SK-N-SH (cell line): ENCODE measurements around the gene UBAC2. TPM values are rescaled to one million over a fixed set of nuclear protein-coding genes. Genes with fewer than 3 reads are reported as not detected.

Source experiments
- CTCF ChIA-PET: fragments of 300-600, 350-600 bp; formaldehyde crosslinking; extraction: SDS; loops from one replicate; lab custom pipeline; 2021; lab: Yijun Ruan, JAX
- POLR2A ChIA-PET: fragments of 350-600 bp; sonication (Branson Sonifier 250); formaldehyde crosslinking; extraction: SDS; loops from one replicate; lab custom pipeline; 2020; ENCODE audit warnings: antibody characterized with exemption, inconsistent platforms; lab: Yijun Ruan, JAX
- DNase-seq: peaks from one replicate; pipeline ENCODE4 v3.0.0; 2012
- H2AFZ ChIP-seq: fragments of 200-600 bp; sonication (generic); 2 replicates; pipeline ENCODE4 v1.8.1; 2016; ENCODE audit warnings: antibody characterized with exemption, mild to moderate bottlenecking, low read depth
- H3F3A ChIP-seq: fragments of 200-600 bp; sonication (generic); replicated peaks from 2 replicates; pipeline ENCODE3; 2016; ENCODE audit warnings: antibody characterized with exemption, mild to moderate bottlenecking; ENCODE audit not compliant: insufficient read depth
- H3K27ac ChIP-seq, 2 experiments: fragments of 200-500 bp in 1 of 2; fragments of 200-600 bp in 1 of 2; sonication (Bioruptor generic) in 1 of 2; sonication (generic), shearing (Covaris generic) in 1 of 2; 2 replicates each; pipeline versions ENCODE4 v1.5.1 to v1.6.1; 2014 to 2016; ENCODE audit warnings: low read depth in 2 of 2, inconsistent platforms in 1 of 2, low read length in 1 of 2, mild to moderate bottlenecking in 1 of 2, mixed read lengths in 1 of 2
- H3K27me3 ChIP-seq: fragments of 200-600 bp; sonication (generic), shearing (Covaris generic); 2 replicates; pipeline ENCODE4 v1.6.1; 2016; ENCODE audit warnings: mixed run types; ENCODE audit not compliant: insufficient read depth
- H3K36me3 ChIP-seq, 2 experiments: fragments of 200-500 bp in 1 of 2; fragments of 200-600 bp in 1 of 2; sonication (Bioruptor generic) in 1 of 2; sonication (generic) in 1 of 2; replicated peaks in 1 of 2; 2 replicates each; pipeline versions ENCODE3 to v1.5.1; 2014 to 2016; ENCODE audit warnings: low read length in 1 of 2, mild to moderate bottlenecking in 1 of 2; ENCODE audit not compliant: insufficient read depth in 2 of 2, control insufficient read depth in 1 of 2
- H3K4me1 ChIP-seq, 2 experiments: fragments of 200-500 bp in 1 of 2; fragments of 200-600 bp in 1 of 2; sonication (Bioruptor generic) in 1 of 2; sonication (generic), shearing (Covaris generic) in 1 of 2; 2 replicates each; pipeline versions ENCODE4 v1.5.1 to v1.6.1; 2014 to 2016; ENCODE audit warnings: low read depth in 1 of 2, low read length in 1 of 2, mixed run types in 1 of 2; ENCODE audit not compliant: insufficient read depth in 2 of 2, control insufficient read depth in 1 of 2
- H3K4me2 ChIP-seq: fragments of 200-600 bp; sonication (generic), shearing (Covaris generic); 2 replicates; pipeline ENCODE4 v1.6.1; 2017; ENCODE audit warnings: mixed run types
- H3K4me3 ChIP-seq, 2 experiments: fragments of 200-500 bp in 1 of 2; fragments of 200-600 bp in 1 of 2; sonication (Bioruptor generic) in 1 of 2; sonication (generic), shearing (Covaris generic) in 1 of 2; 2 replicates each; pipeline versions ENCODE4 v1.5.1 to v1.8.1; 2014 to 2016; ENCODE audit warnings: low read depth in 2 of 2, inconsistent platforms in 1 of 2, low read length in 1 of 2, mild to moderate bottlenecking in 1 of 2, mixed read lengths in 1 of 2, moderate library complexity in 1 of 2
- H3K79me2 ChIP-seq: fragments of 200-600 bp; sonication (generic); 2 replicates; pipeline ENCODE4 v1.8.1; 2017; ENCODE audit warnings: mild to moderate bottlenecking; ENCODE audit not compliant: insufficient read depth
- H3K9ac ChIP-seq: fragments of 200-600 bp; sonication (generic); 2 replicates; pipeline ENCODE4 v1.6.1; 2017; ENCODE audit warnings: mixed run types
- H3K9me2 ChIP-seq: fragments of 200-600 bp; sonication (generic); 2 replicates; pipeline ENCODE4 v1.6.1; 2017; ENCODE audit warnings: mixed run types
- H3K9me3 ChIP-seq: fragments of 200-600 bp; sonication (generic); 2 replicates; pipeline ENCODE4 v1.6.1; 2017; ENCODE audit warnings: mixed run types, mild to moderate bottlenecking, moderate library complexity
- H4K20me1 ChIP-seq: fragments of 200-600 bp; sonication (generic); 2 replicates; pipeline ENCODE4 v1.6.1; 2017; ENCODE audit warnings: mild to moderate bottlenecking, mixed run types; ENCODE audit not compliant: insufficient read depth
- CHD2 ChIP-seq: fragments of 150-350 bp; IDR thresholded peaks from 2 replicates; pipeline ENCODE4 v1.6.1; 2018; ENCODE audit warnings: low read length; ENCODE audit not compliant: partially characterized antibody
- ELF1 ChIP-seq: IDR thresholded peaks from 2 replicates; pipeline ENCODE4 v1.4.0; 2012
- EZH2phosphoT487 ChIP-seq: fragments of 200-600 bp; sonication (generic); IDR thresholded peaks from 2 replicates; pipeline ENCODE4 v1.6.1; 2017; ENCODE audit warnings: low read depth, mixed run types, mild to moderate bottlenecking, antibody characterized with exemption, moderate library complexity, borderline replicate concordance
- GABPA ChIP-seq: IDR thresholded peaks from 2 replicates; pipeline ENCODE4 v1.4.0; 2012; ENCODE audit warnings: low read depth, mild to moderate bottlenecking
- MEF2A ChIP-seq: IDR thresholded peaks from 2 replicates; pipeline ENCODE4 v1.4.0; 2012; ENCODE audit warnings: low read depth, borderline replicate concordance
- MXI1 ChIP-seq: IDR thresholded peaks from 2 replicates; pipeline ENCODE4 v1.6.1; 2012; ENCODE audit warnings: mild to moderate bottlenecking, low read depth, low read length, improper control_type of control experiment
- NRF1 ChIP-seq: IDR thresholded peaks from 2 replicates; pipeline ENCODE4 v1.6.1; 2012; ENCODE audit warnings: low read depth, mild to moderate bottlenecking, low read length
- POLR2AphosphoS5 ChIP-seq: IDR thresholded peaks from 2 replicates; pipeline ENCODE4 v1.6.1; 2012; ENCODE audit warnings: low read depth, low read length
- REST ChIP-seq: IDR thresholded peaks from 2 replicates; pipeline ENCODE4 v1.6.1; 2012; ENCODE audit warnings: mild to moderate bottlenecking, low read depth, low read length, moderate library complexity
- RXRA ChIP-seq: IDR thresholded peaks from 2 replicates; pipeline ENCODE4 v1.4.0; 2012; ENCODE audit warnings: low read depth, mild to moderate bottlenecking, borderline replicate concordance
- SIN3A ChIP-seq: IDR thresholded peaks from 2 replicates; pipeline ENCODE4 v1.6.1; 2012; ENCODE audit warnings: low read depth, mild to moderate bottlenecking, low read length, moderate library complexity, borderline replicate concordance
- TAF1 ChIP-seq: IDR thresholded peaks from 2 replicates; pipeline ENCODE4 v1.6.1; 2012; ENCODE audit warnings: low read depth, mild to moderate bottlenecking, low read length, moderate library complexity, borderline replicate concordance
- USF1 ChIP-seq: IDR thresholded peaks from 2 replicates; pipeline ENCODE4 v1.4.0; 2012; ENCODE audit warnings: low read depth, borderline replicate concordance
- YY1 ChIP-seq: IDR thresholded peaks from 2 replicates; pipeline ENCODE4 v1.4.0; 2012; ENCODE audit warnings: low read depth, mild to moderate bottlenecking
- ZBTB33 ChIP-seq: IDR thresholded peaks from 2 replicates; pipeline ENCODE4 v1.4.0; 2012; ENCODE audit warnings: low read depth, borderline replicate concordance
- WGBS: methylation state at CpG from one replicate; pipeline ENCODE4 v1.1.6; 2017; ENCODE audit warnings: low lambda C conversion rate; 5-methylcytosine and 5-hydroxymethylcytosine counted together
- polyA plus RNA-seq, 3 experiments: library from polyadenylated mRNA; depleted of rRNA; stranded (reverse); fragments of >200 nt; gene quantifications; 2 replicates each; pipeline ENCODE4 v1.2.3, GENCODE V29; 2012
- TF ChIP-seq, protein P1 (sequence below): fragments of 200-600 bp; sonication (generic); IDR thresholded peaks from 2 replicates; pipeline ENCODE4 v1.6.1; 2017; ENCODE audit warnings: antibody characterized with exemption, mild to moderate bottlenecking, moderate library complexity
- TF ChIP-seq, protein P2 (sequence below): IDR thresholded peaks from 2 replicates; pipeline ENCODE4; 2012

UBAC2 gene, protein sequence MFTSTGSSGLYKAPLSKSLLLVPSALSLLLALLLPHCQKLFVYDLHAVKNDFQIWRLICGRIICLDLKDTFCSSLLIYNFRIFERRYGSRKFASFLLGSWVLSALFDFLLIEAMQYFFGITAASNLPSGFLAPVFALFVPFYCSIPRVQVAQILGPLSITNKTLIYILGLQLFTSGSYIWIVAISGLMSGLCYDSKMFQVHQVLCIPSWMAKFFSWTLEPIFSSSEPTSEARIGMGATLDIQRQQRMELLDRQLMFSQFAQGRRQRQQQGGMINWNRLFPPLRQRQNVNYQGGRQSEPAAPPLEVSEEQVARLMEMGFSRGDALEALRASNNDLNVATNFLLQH
- polyA plus RNA-seq (2012; rRNA removed), result 79.0 and 97.4 TPM in 2 replicates
- 81.9 and 98.8 TPM in 2 replicates for polyA plus RNA-seq (2012; cell fraction: cytosol; rRNA removed)
- 34.7 and 42.7 TPM in 2 replicates for polyA plus RNA-seq (2012; cell fraction: nucleus; rRNA removed)

GRCh38 chr13:99200432-99201167 lies at the start of gene UBAC2:
UBAC2 (plus strand) TSS chr13:99200854; CDS start chr13:99200909, 55 bp downstream.
- peak within 1 kb of the TSS; percentile 95 to 98 for H3K4me3 ChIP-seq
- POLR2A ChIA-PET, result interaction anchor here (0.6 to 1.4 kb wide), 7 partner anchors 12 to 301 kb away, joined by 3 to 4 read pairs (median 3); partner anchors contain the start of gene TM9SF2
- peaks cover 0 to 6% of the 10 kb centered on the region in 2 experiments; a peak in 2 of 4 replicates for H3K4me1 ChIP-seq
- peak within 1 kb of the TSS; percentile 93 for H3K4me2 ChIP-seq
- DNase-seq, result peak; percentile 99
- no peaks in the 10 kb centered on the region for H3K36me3 ChIP-seq
- H3K27ac ChIP-seq, result peak within 1 kb of the TSS; percentile 88 to 89
- no peak for TF ChIP-seq MEF2A
- TF ChIP-seq, protein P1, sequence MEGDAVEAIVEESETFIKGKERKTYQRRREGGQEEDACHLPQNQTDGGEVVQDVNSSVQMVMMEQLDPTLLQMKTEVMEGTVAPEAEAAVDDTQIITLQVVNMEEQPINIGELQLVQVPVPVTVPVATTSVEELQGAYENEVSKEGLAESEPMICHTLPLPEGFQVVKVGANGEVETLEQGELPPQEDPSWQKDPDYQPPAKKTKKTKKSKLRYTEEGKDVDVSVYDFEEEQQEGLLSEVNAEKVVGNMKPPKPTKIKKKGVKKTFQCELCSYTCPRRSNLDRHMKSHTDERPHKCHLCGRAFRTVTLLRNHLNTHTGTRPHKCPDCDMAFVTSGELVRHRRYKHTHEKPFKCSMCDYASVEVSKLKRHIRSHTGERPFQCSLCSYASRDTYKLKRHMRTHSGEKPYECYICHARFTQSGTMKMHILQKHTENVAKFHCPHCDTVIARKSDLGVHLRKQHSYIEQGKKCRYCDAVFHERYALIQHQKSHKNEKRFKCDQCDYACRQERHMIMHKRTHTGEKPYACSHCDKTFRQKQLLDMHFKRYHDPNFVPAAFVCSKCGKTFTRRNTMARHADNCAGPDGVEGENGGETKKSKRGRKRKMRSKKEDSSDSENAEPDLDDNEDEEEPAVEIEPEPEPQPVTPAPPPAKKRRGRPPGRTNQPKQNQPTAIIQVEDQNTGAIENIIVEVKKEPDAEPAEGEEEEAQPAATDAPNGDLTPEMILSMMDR, result peak; percentile 10; the same call in 1 of the 2 replicates
- no peak for TF ChIP-seq ZBTB33
- TF ChIP-seq EZH2phosphoT487, result no peak
- TF ChIP-seq, protein P2, sequence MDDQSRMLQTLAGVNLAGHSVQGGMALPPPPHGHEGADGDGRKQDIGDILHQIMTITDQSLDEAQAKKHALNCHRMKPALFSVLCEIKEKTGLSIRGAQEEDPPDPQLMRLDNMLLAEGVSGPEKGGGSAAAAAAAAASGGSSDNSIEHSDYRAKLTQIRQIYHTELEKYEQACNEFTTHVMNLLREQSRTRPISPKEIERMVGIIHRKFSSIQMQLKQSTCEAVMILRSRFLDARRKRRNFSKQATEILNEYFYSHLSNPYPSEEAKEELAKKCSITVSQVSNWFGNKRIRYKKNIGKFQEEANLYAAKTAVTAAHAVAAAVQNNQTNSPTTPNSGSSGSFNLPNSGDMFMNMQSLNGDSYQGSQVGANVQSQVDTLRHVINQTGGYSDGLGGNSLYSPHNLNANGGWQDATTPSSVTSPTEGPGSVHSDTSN, result 0 out of 2 replicates have a peak, but pooled peaks have one; percentile 8
- TF ChIP-seq REST, result 0 out of 2 replicates have a peak, but pooled peaks have one; percentile 19
- peak; percentile 85 for TF ChIP-seq YY1
- TF ChIP-seq ELF1, result peak; percentile 43; the same call in 1 of the 2 replicates
- TF ChIP-seq MXI1, result peak; percentile 65
- TF ChIP-seq USF1, result no peak
- peak; percentile 78; the same call in 1 of the 2 replicates for TF ChIP-seq SIN3A
- TF ChIP-seq POLR2AphosphoS5, result peak; percentile 98
- no peak for TF ChIP-seq RXRA
- peak; percentile 94 for TF ChIP-seq TAF1
- peak; percentile 7 for TF ChIP-seq CHD2
- TF ChIP-seq NRF1, result peak; percentile 92
- peak; percentile 85 for TF ChIP-seq GABPA
- H3K79me2 ChIP-seq, result peaks cover 47% of the 10 kb centered on the region
- peak within 1 kb of the TSS; percentile 94 for H3K9ac ChIP-seq
- WGBS, result 0% methylated on average over 9 of the region's 76 CpGs
- H3K9me3 ChIP-seq, result no peaks in the 10 kb centered on the region
- peak within 1 kb of the TSS; percentile 87 for H2AFZ ChIP-seq
- no peaks in the 10 kb centered on the region for H3K9me2 ChIP-seq
- peaks cover 13% of the 10 kb centered on the region; the same call in 1 of the 2 replicates for H4K20me1 ChIP-seq
- H3F3A ChIP-seq, result peaks cover 4% of the 10 kb centered on the region
- CTCF ChIA-PET, result interaction anchor here (0.6 to 8.4 kb wide), 17 partner anchors 10 to 243 kb away, joined by 3 to 44 read pairs (median 4); partner anchors contain the start of gene GPR18
- no peaks in the 10 kb centered on the region for H3K27me3 ChIP-seq
